Endothelial cell of umbilical vein (primary cell): ENCODE data around the gene CEP72. TPM values are rescaled to one million over a fixed set of nuclear protein-coding genes. Genes with fewer than 3 reads are reported as not detected.

Experiments
- BruUV-seq: library from RNA; stranded (reverse); fragments of 400-500 nt; replicated peaks from 2 replicates; lab custom pipeline; 2021; lab: Mats Ljungman, UMichigan
- CTCF ChIA-PET: fragments of 300-600, 350-600 bp; sonication (Branson Sonifier 250); formaldehyde crosslinking; loops from one replicate; lab custom pipeline; 2021; ENCODE audit warnings: antibody characterized with exemption, inconsistent platforms; lab: Charles Lee
- POLR2A ChIA-PET: fragments of 300-600, 350-600 bp; sonication (Branson Sonifier 250); formaldehyde crosslinking; loops from one replicate; lab custom pipeline; 2021; ENCODE audit warnings: antibody characterized with exemption, inconsistent platforms; lab: Charles Lee
- DNase-seq: peaks from one replicate; pipeline ENCODE4 v3.0.0-alpha.2; 2011; ENCODE audit warnings: low read depth, low spot score
- FAIRE-seq: peaks from 2 replicates; lab custom pipeline; 2011; peaks lifted over from hg19 to GRCh38; lab: Jason Lieb, UNC
- H2AFZ ChIP-seq: 2 replicates; pipeline ENCODE4 v1.6.0; 2012; ENCODE audit warnings: low read depth, low read length, control low read depth, inconsistent platforms
- H3K27ac ChIP-seq: 2 replicates; pipeline ENCODE4 v1.5.1; 2011; ENCODE audit warnings: low read depth, mild to moderate bottlenecking, control low read depth, low read length, moderate library complexity; ENCODE audit not compliant: insufficient read depth
- H3K27me3 ChIP-seq, 2 experiments: 2 replicates each; pipeline versions ENCODE4 v1.6.0 to v1.6.1; 2011; ENCODE audit warnings: low read length in 2 of 2, mixed read lengths in 1 of 2; ENCODE audit not compliant: control insufficient read depth in 2 of 2, insufficient read depth in 2 of 2
- H3K36me3 ChIP-seq, 2 experiments: 2 replicates in 1 of 2; 3 replicates in 1 of 2; pipeline ENCODE4 v1.5.1; 2011; ENCODE audit warnings: low read length in 2 of 2, mild to moderate bottlenecking in 1 of 2, moderate library complexity in 1 of 2; ENCODE audit not compliant: control insufficient read depth in 2 of 2, insufficient read depth in 2 of 2; ENCODE audit errors: extremely low read depth in 1 of 2
- H3K4me1 ChIP-seq: 3 replicates; pipeline ENCODE4 v1.5.1; 2011; ENCODE audit warnings: mild to moderate bottlenecking, low read length; ENCODE audit not compliant: control insufficient read depth, insufficient read depth; ENCODE audit errors: extremely low read depth
- H3K4me2 ChIP-seq: 2 replicates; pipeline ENCODE4 v1.6.1; 2011; ENCODE audit warnings: low read length, control low read depth, mixed read lengths; ENCODE audit not compliant: insufficient read depth
- H3K4me3 ChIP-seq, 3 experiments: fragments of 200-600 bp in 1 of 3; sonication (generic), shearing (Covaris generic) in 1 of 3; replicated peaks in 1 of 3; 2 replicates each; pipeline ENCODE4 v1.5.1; 2011 to 2016; ENCODE audit warnings: control low read depth in 3 of 3, low read length in 3 of 3, mild to moderate bottlenecking in 2 of 3, inconsistent platforms in 1 of 3, low read depth in 1 of 3, moderate library complexity in 1 of 3; ENCODE audit not compliant: insufficient read depth in 1 of 3
- H3K79me2 ChIP-seq: 2 replicates; pipeline ENCODE4 v1.6.0; 2012; ENCODE audit warnings: low read length, inconsistent platforms; ENCODE audit not compliant: control insufficient read depth, insufficient read depth
- H3K9ac ChIP-seq: replicated peaks from 2 replicates; pipeline ENCODE3; 2011; ENCODE audit warnings: low read length, control low read depth; ENCODE audit not compliant: insufficient read depth; ENCODE audit errors: extremely low read depth
- H3K9me1 ChIP-seq: replicated peaks from 3 replicates; pipeline ENCODE4 v1.6.0; 2011; ENCODE audit warnings: mild to moderate bottlenecking, low read length; ENCODE audit not compliant: control insufficient read depth, insufficient read depth; ENCODE audit errors: extremely low read depth
- H3K9me3 ChIP-seq: replicated peaks from 2 replicates; pipeline ENCODE4 v1.5.1; 2012; ENCODE audit warnings: low read length, inconsistent platforms; ENCODE audit not compliant: control insufficient read depth, insufficient read depth
- H4K20me1 ChIP-seq: replicated peaks from 2 replicates; pipeline ENCODE3; 2011; ENCODE audit warnings: mild to moderate bottlenecking, low read length; ENCODE audit not compliant: control insufficient read depth, insufficient read depth; ENCODE audit errors: extremely low read depth
- CTCF ChIP-seq, 2 donors: IDR thresholded peaks; 1 replicate in 1 of 2; 2 replicates in 1 of 2; pipeline ENCODE4 v1.5.1; 2011; ENCODE audit warnings: low read length in 2 of 2, mild to moderate bottlenecking in 2 of 2, moderate library complexity in 2 of 2, control low read depth in 1 of 2, inconsistent platforms in 1 of 2, low read depth in 1 of 2; ENCODE audit not compliant: insufficient read depth in 1 of 2; ENCODE audit errors: extremely low read depth in 1 of 2
- EZH2 ChIP-seq: IDR thresholded peaks from 2 replicates; pipeline ENCODE4 v1.6.1; 2012; ENCODE audit warnings: borderline replicate concordance, low read depth, mild to moderate bottlenecking, moderate library complexity, low read length, inconsistent platforms; ENCODE audit not compliant: severe bottlenecking
- FOS ChIP-seq: IDR thresholded peaks from 2 replicates; pipeline ENCODE4 v1.6.1; 2011; ENCODE audit warnings: mild to moderate bottlenecking, low read length, moderate library complexity, borderline replicate concordance; ENCODE audit not compliant: insufficient read depth
- GATA2 ChIP-seq: IDR thresholded peaks from 2 replicates; pipeline ENCODE4 v1.7.0; 2011; ENCODE audit warnings: low read depth, mild to moderate bottlenecking, moderate library complexity, mixed read lengths, low read length; ENCODE audit not compliant: insufficient read length, insufficient read depth
- JUN ChIP-seq: IDR thresholded peaks from 2 replicates; pipeline ENCODE4 v1.6.1; 2011; ENCODE audit warnings: borderline replicate concordance, low read depth; ENCODE audit not compliant: insufficient read length, insufficient read depth
- MAX ChIP-seq: IDR thresholded peaks from 2 replicates; pipeline ENCODE4 v1.6.1; 2011; ENCODE audit not compliant: insufficient read depth, insufficient read length
- MYC ChIP-seq: IDR thresholded peaks from one replicate; pipeline ENCODE4 v1.6.1; 2011; ENCODE audit warnings: mild to moderate bottlenecking, low read depth, low read length
- POLR2A ChIP-seq: IDR thresholded peaks from 2 replicates; pipeline ENCODE4 v1.6.1; 2012; ENCODE audit warnings: low read depth, mild to moderate bottlenecking, control low read depth, low read length
- POLR2AphosphoS5 ChIP-seq: IDR thresholded peaks from 2 replicates; pipeline ENCODE4 v1.6.1; 2012; ENCODE audit warnings: low read depth, mild to moderate bottlenecking, control low read depth, low read length, moderate library complexity; ENCODE audit not compliant: insufficient read depth
- dilution Hi-C: fragments of 300-500 bp; cut with MboI; formaldehyde crosslinking; loops from one replicate; pipeline ENCODE4 v1.15.0; 2019; ENCODE audit warnings: low sequenced_read_pairs; ENCODE audit not compliant: extremely low pct_ligation_motif_present
- intact Hi-C: fragments of 100-400 bp; cut with micrococcal nuclease; formaldehyde crosslinking; loops from one replicate; pipeline ENCODE4 v1.10.0; 2022
- polyA plus RNA-seq, 4 experiments: library from polyadenylated mRNA; depleted of rRNA in 3 of 4; stranded (reverse) in 3 of 4; unstranded in 1 of 4; fragments of >200 nt; gene quantifications; 2 replicates each; pipeline versions ENCODE4 v1.2.1 to v1.2.3, GENCODE V29; 2011 to 2012; ENCODE audit warnings: missing spikeins in 1 of 4
- total RNA-seq: library from RNA; stranded (reverse); gene quantifications from 2 replicates; pipeline ENCODE4 v1.2.3, GENCODE V29; 2021

Gene CEP72
- total and polyA plus RNA-seq, 2 donors (not counting 3 experiments of a cell fraction or from before 2014, with no cell fraction given), result 2.9 to 9.5 TPM

GRCh38 chr5:598564-598890, 13.6 kb upstream of the CEP72 start:
- Histone ChIP-seq H3K4me2 (no peak overlapping the region), H3K9me3 (no peaks in the 10 kb centered on the region), H4K20me1 (no peaks in the 10 kb centered on the region), H3K4me1 (no peaks in the 10 kb centered on the region), H3K9me1 (no peaks in the 10 kb centered on the region), H3K4me3 (no peak overlapping the region), H3K36me3 (no peaks in the 10 kb centered on the region), H3K27ac (no peak overlapping the region), H3K79me2 (no peaks in the 10 kb centered on the region), H3K9ac (no peak overlapping the region), H2AFZ (no peak overlapping the region), H3K27me3 (peaks cover 9 to 28% of the 10 kb centered on the region in 2 experiments)
- CTCF ChIA-PET, result no interaction called here
- no peak for DNase-seq
- intact Hi-C loops (no loop called here), dilution Hi-C loops (no loop called here)
- POLR2A ChIA-PET, result no interaction called here
- no peak for FAIRE-seq
- no TSS peak for BruUV-seq
- TF ChIP-seq MAX (no peak), EZH2 (peak; percentile 2), POLR2A (no peak)

- Histone ChIP-seq H3K4me1 (no peaks in the 10 kb centered on the region), H4K20me1 (no peaks in the 10 kb centered on the region), H3K79me2 (no peaks in the 10 kb centered on the region), H3K9ac (no peak overlapping the region), H3K27me3 (peaks cover 8 to 22% of the 10 kb centered on the region in 2 experiments), H2AFZ (no peak overlapping the region), H3K9me1 (no peaks in the 10 kb centered on the region), H3K27ac (no peak overlapping the region), H3K36me3 (no peaks in the 10 kb centered on the region), H3K4me3 (no peak overlapping the region), H3K9me3 (no peaks in the 10 kb centered on the region), H3K4me2 (no peak overlapping the region)
- no TSS peak for BruUV-seq
- no peak for FAIRE-seq
- CTCF ChIA-PET, result no interaction called here
- dilution Hi-C loops, result no loop called here
- intact Hi-C loops, result no loop called here
- no peak for TF ChIP-seq MYC
- no peak for TF ChIP-seq POLR2AphosphoS5
- no peak for TF ChIP-seq EZH2
- TF ChIP-seq CTCF (IDR thresholded peaks at IDR 0.05; ENCODE audit: extremely low read depth in 1 of 2, insufficient read depth in 1 of 2, low read depth in 1 of 2, low read length in 2 of 2), result no peak
- no peak for TF ChIP-seq MAX
- no peak for TF ChIP-seq JUN
- TF ChIP-seq FOS, result no peak
- no peak for TF ChIP-seq POLR2A
- TF ChIP-seq GATA2, result no peak
- DNase-seq, result no peak
- POLR2A ChIA-PET, result no interaction called here
Observed at GRCh38 chr5:600886-601541, 11.1 kb upstream of the CEP72 start.
